IgD-negative memory B cell (primary cell): ENCODE data around the gene ITIH6. TPM values are rescaled to one million over a fixed set of nuclear protein-coding genes. Genes with fewer than 3 reads are reported as not detected.
"Not testable (repeated sequence)": the region's sequence is repeated elsewhere in the genome, so short reads cannot be mapped to it uniquely, and the experiment has no call there.

Source experiments
- H3K27ac Mint-ChIP-seq, 3 donors: one replicate each; pipeline ENCODE4 v1.8.0; 2020 to 2022; ENCODE audit warnings: mild to moderate bottlenecking in 3 of 3, mixed read lengths in 3 of 3, moderate library complexity in 1 of 3
- H3K27me3 Mint-ChIP-seq: one replicate; pipeline ENCODE4 v1.8.0; 2021; ENCODE audit warnings: mixed read lengths
- H3K36me3 Mint-ChIP-seq: one replicate; pipeline ENCODE4 v1.8.0; 2020; ENCODE audit warnings: mild to moderate bottlenecking, mixed read lengths
- H3K4me1 Mint-ChIP-seq, 3 donors: one replicate each; pipeline ENCODE4 v1.8.0; 2020 to 2022; ENCODE audit warnings: mixed read lengths in 3 of 3, mild to moderate bottlenecking in 1 of 3
- H3K4me3 Mint-ChIP-seq, 4 donors: one replicate each; pipeline ENCODE4 v1.8.0; 2020 to 2022; ENCODE audit warnings: mild to moderate bottlenecking in 4 of 4, mixed read lengths in 4 of 4, moderate library complexity in 3 of 4
- H3K9me3 Mint-ChIP-seq, 3 donors: one replicate each; pipeline ENCODE4 v1.8.0; 2020 to 2021; ENCODE audit warnings: mixed read lengths in 3 of 3, mild to moderate bottlenecking in 1 of 3
- polyA plus RNA-seq: library from polyadenylated mRNA; unstranded; fragments of 300-500 nt; fragmentation: Illumina TruSeq; gene quantifications from one replicate; pipeline ENCODE4 v1.2.3, GENCODE V29; 2021

The ITIH6 gene, protein sequence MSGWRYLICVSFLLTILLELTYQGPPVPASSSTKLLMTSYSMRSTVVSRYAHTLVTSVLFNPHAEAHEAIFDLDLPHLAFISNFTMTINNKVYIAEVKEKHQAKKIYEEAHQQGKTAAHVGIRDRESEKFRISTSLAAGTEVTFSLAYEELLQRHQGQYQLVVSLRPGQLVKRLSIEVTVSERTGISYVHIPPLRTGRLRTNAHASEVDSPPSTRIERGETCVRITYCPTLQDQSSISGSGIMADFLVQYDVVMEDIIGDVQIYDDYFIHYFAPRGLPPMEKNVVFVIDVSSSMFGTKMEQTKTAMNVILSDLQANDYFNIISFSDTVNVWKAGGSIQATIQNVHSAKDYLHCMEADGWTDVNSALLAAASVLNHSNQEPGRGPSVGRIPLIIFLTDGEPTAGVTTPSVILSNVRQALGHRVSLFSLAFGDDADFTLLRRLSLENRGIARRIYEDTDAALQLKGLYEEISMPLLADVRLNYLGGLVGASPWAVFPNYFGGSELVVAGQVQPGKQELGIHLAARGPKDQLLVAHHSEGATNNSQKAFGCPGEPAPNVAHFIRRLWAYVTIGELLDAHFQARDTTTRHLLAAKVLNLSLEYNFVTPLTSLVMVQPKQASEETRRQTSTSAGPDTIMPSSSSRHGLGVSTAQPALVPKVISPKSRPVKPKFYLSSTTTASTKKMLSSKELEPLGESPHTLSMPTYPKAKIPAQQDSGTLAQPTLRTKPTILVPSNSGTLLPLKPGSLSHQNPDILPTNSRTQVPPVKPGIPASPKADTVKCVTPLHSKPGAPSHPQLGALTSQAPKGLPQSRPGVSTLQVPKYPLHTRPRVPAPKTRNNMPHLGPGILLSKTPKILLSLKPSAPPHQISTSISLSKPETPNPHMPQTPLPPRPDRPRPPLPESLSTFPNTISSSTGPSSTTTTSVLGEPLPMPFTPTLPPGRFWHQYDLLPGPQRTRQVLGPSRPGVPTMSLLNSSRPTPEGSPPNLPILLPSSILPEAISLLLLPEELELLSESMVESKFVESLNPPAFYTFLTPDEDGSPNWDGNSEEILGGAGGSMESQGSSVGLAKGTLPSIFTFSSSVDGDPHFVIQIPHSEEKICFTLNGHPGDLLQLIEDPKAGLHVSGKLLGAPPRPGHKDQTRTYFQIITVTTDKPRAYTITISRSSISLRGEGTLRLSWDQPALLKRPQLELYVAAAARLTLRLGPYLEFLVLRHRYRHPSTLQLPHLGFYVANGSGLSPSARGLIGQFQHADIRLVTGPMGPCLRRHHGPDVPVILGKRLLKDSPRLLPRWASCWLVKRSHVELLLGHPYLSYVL
- polyA plus RNA-seq: not detected

DNA sequence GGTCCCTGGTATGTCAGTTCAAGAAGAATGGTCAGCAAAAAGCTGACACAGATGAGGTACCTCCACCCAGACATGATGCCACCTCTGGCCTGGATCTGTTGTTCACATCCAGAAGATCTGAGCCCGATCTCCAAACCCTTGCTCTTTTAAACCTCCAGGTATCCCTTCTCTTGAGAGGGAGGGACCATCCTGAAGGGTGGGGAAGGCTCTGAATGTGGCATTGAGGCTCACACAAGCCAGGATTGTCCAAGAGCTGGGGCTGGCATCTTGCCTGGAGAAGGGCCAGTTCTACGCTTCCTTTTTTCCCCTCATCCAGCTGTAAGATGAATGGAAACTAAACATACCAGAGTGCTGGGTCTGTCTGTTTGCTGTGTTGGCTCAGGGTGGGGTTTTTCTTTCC is at the start of gene ITIH6:
TSS of gene ITIH6 (minus strand) at position 119 of the 400 bp plus-strand sequence. CDS start at position 74, 45 bp downstream.
- Mint-ChIP-seq H3K27me3 (peaks cover 3% of the 10 kb centered on the region), H3K9me3 (no peaks in the 10 kb centered on the region), H3K27ac (no peak within 1 kb of the TSS), H3K4me1 (no peaks in the 10 kb centered on the region), H3K4me3 (no peak within 1 kb of the TSS), H3K36me3 (no peaks in the 10 kb centered on the region)

DNA sequence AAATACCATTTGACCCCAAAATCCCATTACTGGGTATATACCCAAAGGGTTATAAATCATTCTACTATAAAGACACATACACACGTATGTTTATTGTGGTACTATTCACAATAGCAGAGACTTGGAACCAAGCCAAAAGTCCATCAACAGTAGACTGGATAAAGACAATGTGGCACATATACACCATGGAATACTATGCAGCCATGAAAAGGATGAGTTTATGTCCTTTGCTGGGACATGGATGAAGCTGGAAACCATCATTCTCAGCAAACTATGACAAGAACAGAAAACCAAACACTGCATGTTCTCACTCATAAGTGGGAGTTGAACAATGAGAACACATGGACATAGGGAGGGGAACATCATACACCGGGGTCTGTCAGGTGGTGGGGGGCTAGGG is 49.6 kb upstream of the ITIH6 start:
- not testable (repeated sequence) for H3K4me1 Mint-ChIP-seq, H3K4me3 Mint-ChIP-seq, H3K27ac Mint-ChIP-seq, H3K27me3 Mint-ChIP-seq, H3K36me3 Mint-ChIP-seq
- peaks cover 0 to 11% (median 0%) of the 10 kb centered on the region in 3 donors for H3K9me3 Mint-ChIP-seq

DNA sequence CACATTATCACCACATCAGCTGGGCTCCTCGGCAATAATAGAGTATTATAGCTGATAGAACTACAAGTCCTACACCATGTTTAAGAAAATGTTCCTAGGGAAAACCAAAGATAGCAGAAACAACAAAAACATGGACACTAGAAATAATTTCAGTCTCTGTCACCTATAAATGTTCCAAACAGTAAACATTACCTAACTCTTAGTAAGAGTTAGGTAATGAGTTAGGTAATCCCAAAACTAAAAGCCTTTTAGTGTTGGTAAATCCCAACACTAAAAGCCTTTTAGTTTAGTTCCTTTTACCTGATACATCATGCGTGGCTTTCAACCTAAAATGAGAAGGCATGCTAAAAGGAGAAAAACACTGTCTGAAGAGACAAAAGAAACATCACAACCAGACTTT is 45.0 kb upstream of the ITIH6 start:
- H3K9me3 Mint-ChIP-seq: peaks cover 0 to 11% (median 0%) of the 10 kb centered on the region in 3 donors

DNA sequence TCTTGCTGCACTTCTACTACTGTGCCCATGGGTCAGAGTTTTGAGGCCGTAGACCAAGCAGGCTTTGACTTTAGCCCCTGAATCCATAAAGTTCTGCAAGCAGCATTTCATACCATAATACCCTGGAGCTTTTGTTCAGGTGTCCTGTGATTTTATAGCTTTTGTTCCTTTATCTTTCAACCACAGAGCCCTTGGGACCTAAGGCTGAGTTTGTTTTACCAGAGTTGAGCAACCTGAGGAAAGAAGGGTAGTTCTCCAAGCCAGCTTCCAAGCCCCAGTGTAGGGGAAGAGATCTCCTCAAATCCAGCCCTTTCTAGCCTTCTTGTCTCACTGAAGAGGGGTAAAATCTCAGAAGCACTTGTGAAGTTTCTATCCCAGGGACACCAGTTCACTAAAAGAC is 44.6 kb upstream of the ITIH6 start:
- H3K27ac Mint-ChIP-seq: no peak overlapping the region
- H3K9me3 Mint-ChIP-seq: peaks cover 0 to 11% (median 0%) of the 10 kb centered on the region in 3 donors
- no peaks in the 10 kb centered on the region for H3K36me3 Mint-ChIP-seq
- H3K4me3 Mint-ChIP-seq: no peak overlapping the region
- H3K4me1 Mint-ChIP-seq: no peaks in the 10 kb centered on the region
- H3K27me3 Mint-ChIP-seq: peaks cover 8% of the 10 kb centered on the region

More for the DNA sequence above, 45.0 kb upstream of the ITIH6 start:
- no peaks in the 10 kb centered on the region for H3K36me3 Mint-ChIP-seq
- H3K27ac Mint-ChIP-seq: no peak overlapping the region
- peaks cover 8% of the 10 kb centered on the region for H3K27me3 Mint-ChIP-seq
- no peak overlapping the region for H3K4me3 Mint-ChIP-seq
- no peaks in the 10 kb centered on the region for H3K4me1 Mint-ChIP-seq

DNA sequence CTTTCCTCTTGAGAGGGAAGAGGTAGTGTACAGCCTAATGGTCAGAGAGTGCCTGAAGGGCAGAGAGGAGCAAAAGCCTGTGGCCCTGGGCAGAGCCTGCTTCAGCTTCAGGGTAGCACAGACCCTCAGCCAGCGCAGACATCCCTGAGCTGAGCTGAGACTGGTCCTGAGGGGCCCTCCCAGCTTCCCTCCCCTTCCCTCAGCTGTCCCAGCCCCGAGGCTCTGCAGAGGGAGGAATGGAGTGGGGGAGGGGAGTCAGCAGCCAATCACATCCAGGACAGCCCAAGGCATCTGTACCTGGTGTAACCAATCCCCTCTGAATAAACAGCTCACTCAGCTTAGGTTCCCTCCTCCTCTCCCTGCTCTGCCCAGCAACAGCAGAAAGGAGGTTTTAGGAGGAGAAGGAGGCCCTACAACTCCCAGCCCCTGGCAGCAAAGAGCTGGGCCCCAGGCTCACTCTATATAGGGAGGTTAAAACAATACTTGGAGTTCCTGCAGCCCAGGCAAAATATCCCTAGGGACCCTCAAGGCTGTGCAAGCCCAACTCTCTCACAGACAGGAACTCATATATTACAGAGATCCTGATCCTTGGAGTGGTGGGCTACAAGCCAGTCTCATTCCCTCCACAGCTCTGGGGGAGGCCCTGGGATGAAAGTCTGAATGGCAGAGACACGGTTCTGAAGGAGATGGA is 43.3 kb upstream of the ITIH6 start:
- H3K27me3 Mint-ChIP-seq: peaks cover 12% of the 10 kb centered on the region
- not testable (repeated sequence) for H3K9me3 Mint-ChIP-seq, H3K4me1 Mint-ChIP-seq, H3K36me3 Mint-ChIP-seq, H3K27ac Mint-ChIP-seq, H3K4me3 Mint-ChIP-seq

DNA sequence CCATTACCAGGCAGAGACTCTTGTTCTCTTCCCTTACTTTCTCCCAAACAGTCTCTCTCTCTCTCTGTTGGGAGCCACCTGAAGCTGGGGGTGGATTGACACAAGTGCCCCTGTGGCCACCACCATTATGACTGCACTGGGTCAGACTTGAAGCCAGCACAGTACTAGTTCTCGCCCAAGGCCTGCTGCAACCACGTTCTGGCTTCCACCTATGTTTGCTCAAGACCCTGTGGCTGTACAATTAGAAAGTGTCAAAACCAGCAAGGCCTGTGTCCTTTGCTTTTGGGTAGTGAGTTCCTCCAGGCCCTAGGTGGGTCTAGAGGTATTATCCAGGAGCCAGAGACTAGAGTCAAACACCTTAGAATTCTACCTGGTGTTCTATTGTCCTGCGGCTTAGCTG is 40.5 kb upstream of the ITIH6 start:
- no peak overlapping the region for H3K27ac Mint-ChIP-seq
- peaks cover 12% of the 10 kb centered on the region for H3K27me3 Mint-ChIP-seq
- no peaks in the 10 kb centered on the region for H3K9me3 Mint-ChIP-seq
- H3K36me3 Mint-ChIP-seq: no peaks in the 10 kb centered on the region
- no peak overlapping the region for H3K4me3 Mint-ChIP-seq
- no peaks in the 10 kb centered on the region for H3K4me1 Mint-ChIP-seq

DNA sequence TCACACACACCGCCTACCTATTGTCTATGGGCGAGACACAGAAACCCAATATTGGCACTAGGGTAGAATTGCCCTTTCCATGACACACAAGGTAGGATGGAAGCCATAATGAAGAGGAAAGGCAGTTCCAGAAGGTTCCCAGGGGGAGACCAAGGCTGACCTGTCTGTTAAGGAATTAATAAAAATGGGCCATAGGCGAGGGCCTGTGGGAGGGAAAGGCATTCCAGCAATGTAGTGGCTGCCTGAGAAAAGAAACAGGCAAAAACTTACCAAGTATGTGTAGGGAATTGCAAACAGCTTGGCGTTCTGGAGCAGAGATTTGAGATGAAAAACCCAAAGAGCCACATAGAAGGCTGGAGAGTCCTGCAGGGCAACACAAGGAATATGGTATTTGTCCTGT is 28.5 kb upstream of the ITIH6 start:
- Mint-ChIP-seq H3K27ac (peak overlapping the region in 1 of 3 donors; percentile 71), H3K4me1 (peaks cover 0 to 3% (median 0%) of the 10 kb centered on the region in 3 donors), H3K9me3 (peaks cover 0 to 5% (median 0%) of the 10 kb centered on the region in 3 donors), H3K36me3 (peaks cover 2% of the 10 kb centered on the region), H3K4me3 (no peak overlapping the region), H3K27me3 (no peaks in the 10 kb centered on the region)

DNA sequence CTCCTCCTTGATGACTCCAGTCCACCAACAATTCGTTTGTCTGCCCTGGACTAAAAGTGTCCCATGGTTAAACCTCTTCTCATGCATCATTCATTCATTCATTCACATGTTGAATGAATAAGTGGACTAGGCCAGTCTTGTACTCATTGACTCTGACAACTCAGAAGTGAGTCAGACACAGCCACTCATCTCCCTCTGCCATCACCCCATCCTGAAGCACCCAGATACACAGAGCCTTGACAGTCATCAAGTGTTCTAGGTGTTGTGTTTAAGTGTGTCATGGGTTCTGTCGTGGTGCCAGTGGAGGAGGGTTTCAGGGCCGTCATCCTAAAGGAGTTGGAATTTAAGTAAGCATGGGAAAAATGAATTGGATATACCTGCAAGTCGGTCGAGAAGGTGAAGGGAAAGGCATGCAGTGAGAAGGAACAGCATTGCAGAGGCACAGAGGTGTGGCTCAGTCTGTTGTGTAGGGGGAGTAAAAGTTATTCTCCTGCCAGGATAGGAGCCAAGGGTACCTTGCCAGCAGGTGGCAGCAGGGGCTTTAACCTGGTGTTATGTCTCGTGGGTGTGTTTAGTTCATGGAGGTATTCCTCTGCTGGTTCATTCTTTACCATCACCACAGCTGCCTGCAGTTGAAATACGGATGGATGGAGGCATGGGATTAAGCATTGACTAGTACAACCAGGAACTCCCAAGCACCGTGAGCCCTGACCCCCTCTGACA is 27.8 kb upstream of the ITIH6 start:
- Mint-ChIP-seq H3K9me3 (peaks cover 0 to 2% (median 0%) of the 10 kb centered on the region in 3 donors), H3K36me3 (peaks cover 2% of the 10 kb centered on the region), H3K27me3 (no peaks in the 10 kb centered on the region), H3K4me1 (peaks cover 0 to 3% (median 0%) of the 10 kb centered on the region in 3 donors), H3K4me3 (no peak overlapping the region), H3K27ac (peak overlapping the region in 1 of 3 donors; percentile 71)

DNA sequence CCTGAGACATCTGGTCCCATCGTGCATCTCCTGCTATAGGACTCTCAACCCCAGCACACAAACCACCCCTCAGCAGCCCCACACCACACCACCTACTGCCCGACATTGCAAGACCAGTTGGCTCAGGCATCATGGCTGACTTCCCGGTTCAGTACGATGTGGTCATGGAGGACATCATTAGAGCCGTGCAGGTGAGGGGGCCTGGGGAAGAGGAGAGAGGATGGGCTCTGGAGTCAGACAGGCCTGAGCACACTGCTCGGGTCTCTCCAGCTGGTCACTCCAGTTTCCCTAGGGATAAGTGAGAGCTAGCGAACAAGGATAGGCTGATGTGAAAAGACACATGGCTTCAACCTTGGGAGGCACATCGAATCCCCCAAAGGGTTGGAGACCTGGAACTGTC is 26.7 kb upstream of the ITIH6 start:
- Mint-ChIP-seq H3K27me3 (no peaks in the 10 kb centered on the region), H3K36me3 (peaks cover 2% of the 10 kb centered on the region), H3K9me3 (peaks cover 0 to 2% (median 0%) of the 10 kb centered on the region in 3 donors), H3K4me1 (peaks cover 0 to 3% (median 0%) of the 10 kb centered on the region in 3 donors), H3K27ac (no peak overlapping the region), H3K4me3 (no peak overlapping the region)

DNA sequence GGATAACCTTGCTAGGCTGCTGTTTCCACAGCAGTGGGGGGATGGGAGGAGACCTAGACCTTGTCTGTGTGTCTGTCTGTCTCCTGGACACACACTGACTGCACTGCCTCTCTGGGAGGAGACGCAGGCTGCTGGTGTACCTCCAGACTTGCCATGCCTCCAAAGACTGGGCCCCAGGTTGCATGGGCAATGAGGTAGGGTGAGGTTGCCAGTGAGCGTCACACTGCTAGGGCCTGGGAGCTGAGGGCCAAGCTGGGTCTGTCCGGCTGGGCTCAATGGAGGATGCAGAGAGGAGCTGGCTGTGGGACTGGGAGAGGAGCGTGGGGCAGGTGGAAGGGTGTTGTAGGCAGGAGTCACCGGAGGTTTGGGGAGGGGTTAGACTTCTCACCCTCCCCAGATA is 26.1 kb upstream of the ITIH6 start:
- H3K27ac Mint-ChIP-seq: no peak overlapping the region
- H3K36me3 Mint-ChIP-seq: peaks cover 2% of the 10 kb centered on the region
- H3K4me1 Mint-ChIP-seq: peaks cover 0 to 4% (median 3%) of the 10 kb centered on the region in 3 donors
- H3K4me3 Mint-ChIP-seq: peak overlapping the region in 1 of 4 donors; percentile 66
- no peaks in the 10 kb centered on the region for H3K27me3 Mint-ChIP-seq
- H3K9me3 Mint-ChIP-seq: peaks cover 0 to 2% (median 0%) of the 10 kb centered on the region in 3 donors

DNA sequence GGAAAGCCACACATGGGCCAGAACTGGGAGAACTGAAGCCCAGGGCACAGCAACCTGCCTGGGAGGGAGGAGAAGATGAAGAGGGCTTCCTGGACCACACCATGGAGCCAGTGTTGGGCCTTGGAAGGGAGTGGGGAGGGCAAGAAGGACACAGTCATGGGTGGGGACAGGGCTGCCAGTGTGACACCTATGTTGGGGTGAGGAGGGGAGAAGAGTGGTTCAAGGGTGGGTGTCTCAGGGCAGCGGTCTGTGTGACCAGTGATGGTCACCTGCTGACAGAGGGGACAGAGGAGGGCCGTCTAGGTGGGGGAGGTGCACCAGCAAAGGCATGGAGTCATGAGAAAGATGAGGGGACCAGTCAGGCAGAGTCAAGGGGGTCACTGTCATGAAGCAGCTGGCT is 23.3 kb upstream of the ITIH6 start:
- no peaks in the 10 kb centered on the region for H3K27me3 Mint-ChIP-seq
- H3K4me3 Mint-ChIP-seq: no peak overlapping the region
- peaks cover 4% of the 10 kb centered on the region for H3K36me3 Mint-ChIP-seq
- H3K27ac Mint-ChIP-seq: no peak overlapping the region
- no peaks in the 10 kb centered on the region for H3K9me3 Mint-ChIP-seq
- H3K4me1 Mint-ChIP-seq: peaks cover 3 to 7% (median 5%) of the 10 kb centered on the region in 3 donors

DNA sequence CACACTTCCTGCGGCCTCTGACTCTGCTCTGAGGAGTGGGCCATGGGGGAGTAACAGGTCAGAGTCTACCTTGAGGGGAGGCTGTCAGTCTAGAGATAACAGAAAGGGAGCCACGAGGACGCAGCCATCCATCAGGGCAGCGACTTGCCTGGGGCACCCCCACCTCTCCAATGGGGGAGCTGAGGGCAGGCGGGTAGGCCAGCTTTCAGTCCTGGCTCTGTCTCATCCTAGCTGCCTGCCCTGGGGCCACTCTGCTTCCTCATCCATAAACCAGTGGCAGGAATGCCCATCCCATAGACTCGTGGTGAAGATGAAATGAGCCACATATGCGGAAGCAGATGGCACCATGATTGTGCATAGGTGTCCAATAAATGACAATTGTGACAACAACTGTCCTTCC is 22.7 kb upstream of the ITIH6 start:
- peaks cover 2 to 7% (median 5%) of the 10 kb centered on the region in 3 donors for H3K4me1 Mint-ChIP-seq
- H3K27ac Mint-ChIP-seq: no peak overlapping the region
- H3K4me3 Mint-ChIP-seq: no peak overlapping the region
- H3K36me3 Mint-ChIP-seq: peaks cover 5% of the 10 kb centered on the region
- H3K9me3 Mint-ChIP-seq: no peaks in the 10 kb centered on the region
- no peaks in the 10 kb centered on the region for H3K27me3 Mint-ChIP-seq

DNA sequence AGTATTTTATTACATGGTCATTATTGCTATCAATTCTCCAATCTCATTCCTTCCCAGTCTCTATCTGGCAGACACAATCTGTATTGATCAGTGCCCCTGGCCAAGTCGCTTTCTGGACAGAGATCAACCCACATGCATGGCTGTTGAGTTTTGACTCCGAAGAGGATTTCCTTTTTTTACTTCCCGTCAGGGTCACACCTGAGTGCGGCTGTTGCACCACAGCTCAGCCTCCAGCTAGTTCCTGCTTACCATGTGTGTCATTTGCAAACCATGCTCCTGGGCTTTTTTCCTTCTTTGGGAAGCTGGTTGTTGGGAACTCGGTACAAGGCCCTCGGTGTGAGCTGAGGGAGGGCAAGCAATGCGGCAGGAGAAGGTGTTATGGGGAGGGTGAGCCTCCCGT is 21.1 kb upstream of the ITIH6 start:
- Mint-ChIP-seq H3K4me3 (no peak overlapping the region), H3K36me3 (peaks cover 5% of the 10 kb centered on the region), H3K9me3 (no peaks in the 10 kb centered on the region), H3K4me1 (peaks cover 2 to 7% (median 5%) of the 10 kb centered on the region in 3 donors), H3K27ac (no peak overlapping the region), H3K27me3 (no peaks in the 10 kb centered on the region)

DNA sequence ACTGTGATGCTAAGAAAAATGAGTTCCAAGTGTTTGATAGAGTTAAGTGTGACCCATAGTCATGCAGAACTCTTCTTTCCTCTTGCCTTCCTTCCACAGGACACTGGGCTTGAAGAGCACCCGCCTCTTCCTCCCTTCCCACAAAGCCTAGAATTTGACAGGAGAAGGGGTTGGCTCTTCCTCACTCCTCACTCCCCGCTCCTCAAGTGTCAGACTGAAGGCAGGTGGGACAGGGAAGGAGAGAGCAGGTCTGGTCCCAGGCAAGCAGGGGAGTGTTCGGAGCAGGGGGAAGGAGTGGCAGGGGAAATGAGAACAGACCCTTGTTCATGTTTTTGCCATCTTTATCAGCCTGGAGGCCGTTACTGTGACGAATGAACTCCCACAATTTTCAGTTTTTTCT is 20.2 kb upstream of the ITIH6 start:
- no peaks in the 10 kb centered on the region for H3K9me3 Mint-ChIP-seq
- peak overlapping the region in 1 of 3 donors; percentile 40 for H3K27ac Mint-ChIP-seq
- H3K4me1 Mint-ChIP-seq: peaks cover 0 to 7% (median 5%) of the 10 kb centered on the region in 3 donors
- H3K4me3 Mint-ChIP-seq: no peak overlapping the region
- H3K36me3 Mint-ChIP-seq: peaks cover 5% of the 10 kb centered on the region
- no peaks in the 10 kb centered on the region for H3K27me3 Mint-ChIP-seq
